ENCODE measurements around the gene TRAF5.

DNA sequence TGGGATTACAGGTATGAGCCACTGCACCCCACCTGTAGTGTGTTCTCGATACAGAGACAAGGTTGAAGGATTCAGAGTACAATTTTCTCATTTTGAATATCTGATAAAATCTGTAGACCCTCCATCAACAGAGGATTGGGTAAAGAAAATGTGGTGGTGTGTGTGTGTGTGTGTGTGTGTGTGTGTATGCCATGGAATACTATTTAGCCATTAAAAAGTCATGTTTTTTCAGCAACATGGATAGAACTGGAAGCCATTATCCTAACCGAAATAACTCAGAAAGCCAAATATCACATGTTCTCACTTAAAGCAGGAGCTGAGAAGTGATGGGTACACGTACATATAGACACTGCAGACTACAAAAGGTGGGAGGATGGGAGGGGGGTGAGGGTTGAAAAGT is 57.9 kb downstream of the TRAF5 start:
- TF ChIP-seq POLR2AphosphoS5 (IDR thresholded peaks at IDR 0.05; ENCODE audit: low read depth, low read length) (no peak), POLR2A (IDR thresholded peaks at IDR 0.05; ENCODE audit: low read depth, low read length) (no peak), TAF1 (IDR thresholded peaks at IDR 0.05; ENCODE audit: low read depth, low read length) (no peak)
